GM20000 (cell line): ENCODE data around the gene ADGRG2.
"Not testable (repeated sequence)": the region's sequence is repeated elsewhere in the genome, so short reads cannot be mapped to it uniquely, and the experiment has no call there.

Source experiments
- DNase-seq: peaks from one replicate; pipeline ENCODE4 v3.0.0; 2012; ENCODE audit warnings: low spot score
- TF ChIP-seq, protein P1 (sequence below): IDR thresholded peaks from 2 replicates; pipeline ENCODE4 v1.5.1; 2012; ENCODE audit warnings: mild to moderate bottlenecking, control low read depth; ENCODE audit errors: extremely low read depth, missing control alignments

The ADGRG2 gene

GRCh38 chrX:19089555-19090040 lies 32.7 kb downstream of the ADGRG2 start:
- TF ChIP-seq, protein P1, sequence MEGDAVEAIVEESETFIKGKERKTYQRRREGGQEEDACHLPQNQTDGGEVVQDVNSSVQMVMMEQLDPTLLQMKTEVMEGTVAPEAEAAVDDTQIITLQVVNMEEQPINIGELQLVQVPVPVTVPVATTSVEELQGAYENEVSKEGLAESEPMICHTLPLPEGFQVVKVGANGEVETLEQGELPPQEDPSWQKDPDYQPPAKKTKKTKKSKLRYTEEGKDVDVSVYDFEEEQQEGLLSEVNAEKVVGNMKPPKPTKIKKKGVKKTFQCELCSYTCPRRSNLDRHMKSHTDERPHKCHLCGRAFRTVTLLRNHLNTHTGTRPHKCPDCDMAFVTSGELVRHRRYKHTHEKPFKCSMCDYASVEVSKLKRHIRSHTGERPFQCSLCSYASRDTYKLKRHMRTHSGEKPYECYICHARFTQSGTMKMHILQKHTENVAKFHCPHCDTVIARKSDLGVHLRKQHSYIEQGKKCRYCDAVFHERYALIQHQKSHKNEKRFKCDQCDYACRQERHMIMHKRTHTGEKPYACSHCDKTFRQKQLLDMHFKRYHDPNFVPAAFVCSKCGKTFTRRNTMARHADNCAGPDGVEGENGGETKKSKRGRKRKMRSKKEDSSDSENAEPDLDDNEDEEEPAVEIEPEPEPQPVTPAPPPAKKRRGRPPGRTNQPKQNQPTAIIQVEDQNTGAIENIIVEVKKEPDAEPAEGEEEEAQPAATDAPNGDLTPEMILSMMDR: no peak
- DNase-seq: no peak

GRCh38 chrX:19086102-19086772 lies 36.0 kb downstream of the ADGRG2 start:
- DNase-seq: no peak
- TF ChIP-seq, protein P1: no peak

DNA sequence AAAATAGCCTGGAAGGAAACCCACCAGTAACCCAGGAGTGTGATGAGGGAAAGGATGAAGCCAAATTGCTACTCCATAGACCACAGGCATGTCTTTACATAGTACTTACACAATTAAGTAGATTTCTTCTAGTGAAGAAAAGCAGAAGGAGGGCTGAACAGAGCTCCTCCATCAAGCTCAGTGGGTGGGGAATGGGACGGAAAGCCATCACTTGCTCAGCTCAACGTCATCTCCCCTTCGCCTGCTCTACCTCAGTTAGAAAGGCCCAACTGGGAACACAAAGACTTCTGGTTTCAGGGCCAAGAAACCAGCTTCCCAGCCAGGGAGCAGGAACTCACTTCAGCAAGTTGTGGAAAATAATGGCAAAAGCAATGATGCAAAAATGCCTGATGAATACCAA lies 36.6 kb downstream of the ADGRG2 start:
- TF ChIP-seq, protein P1: no peak
- DNase-seq: no peak

GRCh38 chrX:19075754-19076153 lies 46.5 kb downstream of the ADGRG2 start:
- TF ChIP-seq, protein P1: no peak
- no peak for DNase-seq

- TF ChIP-seq, protein P1: no peak
- DNase-seq: no peak
Observed at GRCh38 chrX:19072372-19072771, 49.9 kb downstream of the ADGRG2 start.

DNA sequence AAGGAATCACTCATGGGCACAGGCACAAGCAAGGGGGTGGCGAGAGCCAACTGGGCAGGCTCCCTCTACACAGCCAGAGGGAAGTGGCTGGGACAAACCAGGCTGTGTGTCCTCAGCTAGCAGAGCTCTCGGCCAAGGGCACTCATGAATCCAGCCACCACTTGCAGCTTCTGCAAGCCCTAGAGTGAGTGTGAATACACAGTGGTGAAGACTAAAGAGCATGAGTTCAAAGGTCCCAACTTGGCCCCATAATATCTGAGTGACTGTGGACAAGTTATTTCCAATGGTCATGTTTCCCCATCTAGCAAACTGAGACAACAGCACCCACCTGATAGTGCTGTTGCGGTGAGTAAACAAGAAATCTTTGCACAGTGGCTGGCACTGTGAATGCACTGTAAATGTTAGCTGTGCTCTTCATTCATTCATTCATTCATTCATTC lies 51.7 kb downstream of the ADGRG2 start:
- TF ChIP-seq, protein P1: no peak
- no peak for DNase-seq

GRCh38 chrX:19066987-19067386 lies 55.3 kb downstream of the ADGRG2 start:
- DNase-seq: not testable (repeated sequence)

- no peak for DNase-seq
- TF ChIP-seq, protein P1: no peak
Observed at GRCh38 chrX:19065535-19065934, 56.7 kb downstream of the ADGRG2 start.
